NCI-H2107 (cell line): ENCODE data around the gene GPR4.
A peak's percentile ranks its signal among the peaks of the same experiment; 100 is the strongest.

Source experiments
- DNase-seq: peaks from one replicate; lab custom pipeline; 2025; lab: John Stamatoyannopoulos, UW

The GPR4 gene

DNA sequence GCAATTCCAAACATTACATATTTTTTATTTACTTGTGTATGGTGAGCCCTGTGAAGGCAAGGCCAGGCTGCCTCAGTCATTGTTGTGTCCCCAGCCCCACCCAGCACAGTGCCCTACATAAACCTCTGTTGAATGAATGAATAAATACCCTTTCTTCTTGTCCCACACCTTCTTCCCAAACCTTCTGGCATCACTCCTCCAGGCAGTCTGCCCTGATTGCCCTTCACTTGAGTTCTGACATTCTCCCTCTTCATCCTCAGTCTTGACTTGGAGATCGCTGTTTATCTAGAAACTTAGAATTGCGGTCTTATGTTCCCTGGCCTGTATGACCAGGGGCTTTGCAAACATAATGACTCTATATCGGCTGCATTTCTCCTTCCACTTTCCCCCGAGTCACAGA, 12.2 kb downstream of the GPR4 start:
- DNase-seq = no peak

GRCh38 chr19:45587873-45588272, 14.1 kb downstream of the GPR4 start:
- no peak for DNase-seq

DNA sequence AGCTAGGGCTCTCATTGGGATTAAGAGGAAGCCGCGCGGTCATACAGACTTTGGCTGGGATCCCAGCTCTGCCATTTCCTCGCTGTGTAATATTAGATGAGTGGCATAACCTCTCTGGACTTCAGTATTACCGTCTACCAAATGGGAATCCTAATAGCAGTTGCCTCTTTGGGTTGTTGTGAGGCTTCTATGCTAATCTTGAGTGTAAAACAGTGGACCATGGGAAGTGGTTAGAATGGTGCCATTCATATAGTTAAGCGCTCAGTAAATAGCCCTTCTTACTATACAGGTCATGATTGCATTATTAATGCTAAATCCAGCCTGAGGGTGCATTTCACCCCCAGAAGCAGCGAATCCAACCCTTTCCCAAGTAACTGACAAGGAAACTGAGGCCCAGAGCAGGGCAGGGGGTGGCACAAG, 16.8 kb downstream of the GPR4 start:
- no peak for DNase-seq

DNA sequence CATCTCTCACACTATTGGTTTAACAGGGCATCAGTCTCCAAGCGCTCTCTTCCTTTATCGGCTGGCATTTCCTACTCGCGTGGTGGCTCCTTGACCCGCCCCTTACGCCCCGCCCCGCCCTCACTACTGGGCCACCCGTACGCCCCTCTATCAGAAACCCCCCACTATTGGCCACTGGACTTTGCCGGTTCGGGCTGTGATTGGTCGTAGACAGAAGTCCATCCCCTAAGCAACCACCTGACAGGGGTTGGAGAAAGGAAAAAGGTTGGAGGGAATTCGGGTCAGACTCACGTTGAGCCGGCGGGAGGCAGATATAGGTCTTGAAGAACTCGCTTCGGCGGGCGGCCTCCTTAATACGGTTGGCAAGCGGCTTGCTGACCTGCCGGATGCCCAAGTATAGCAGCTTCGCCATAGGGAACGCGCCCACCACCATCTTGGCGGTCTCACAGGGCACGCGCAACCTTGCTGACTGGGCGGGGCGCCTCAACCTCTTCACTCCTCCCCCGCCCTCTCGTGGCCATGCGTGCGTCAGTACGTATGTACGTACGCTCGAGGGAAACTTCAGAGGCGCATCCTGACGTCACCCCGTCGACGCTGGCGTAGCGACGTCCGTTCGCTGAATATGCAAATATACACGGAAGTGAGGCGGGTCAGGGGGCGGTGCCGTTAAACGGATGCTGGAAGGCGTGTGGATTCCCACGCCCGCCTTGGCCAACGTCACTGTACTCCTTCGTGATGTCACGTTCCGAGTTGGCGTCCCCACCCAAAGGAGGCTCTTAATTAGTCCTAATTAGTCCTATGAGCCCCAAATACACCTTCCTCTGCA, 17.5 kb downstream of the GPR4 start, which contains the start of gene OPA3:
Gene OPA3 (minus strand): TSS at position 471 of the 826 bp plus-strand sequence. CDS start 38 bp downstream, at position 433.
- peak; percentile 98 for DNase-seq

GRCh38 chr19:45581576-45581975, 20.4 kb downstream of the GPR4 start:
- no peak for DNase-seq

DNA sequence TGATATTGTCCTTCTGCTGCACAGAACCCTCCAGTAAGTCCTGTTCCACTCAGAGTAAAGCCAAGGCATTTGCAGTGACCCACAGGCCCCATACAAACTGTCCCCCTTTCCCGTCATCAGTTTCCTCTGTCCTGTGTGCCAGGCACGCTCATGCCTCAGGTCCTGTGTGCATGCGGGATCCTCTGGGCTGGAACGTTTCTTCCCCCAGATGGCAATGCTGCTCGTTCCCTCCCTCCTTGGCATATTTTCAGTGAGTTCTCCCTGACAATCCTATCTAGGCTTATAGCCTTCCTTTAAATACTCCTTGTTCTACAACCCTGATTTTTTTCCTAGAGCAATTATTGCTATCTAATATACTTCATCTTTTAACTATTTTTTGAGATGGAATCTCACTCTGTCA, 23.2 kb downstream of the GPR4 start:
- DNase-seq = no peak

GRCh38 chr19:45577111-45577905, 24.7 kb downstream of the GPR4 start:
- no peak for DNase-seq

DNA sequence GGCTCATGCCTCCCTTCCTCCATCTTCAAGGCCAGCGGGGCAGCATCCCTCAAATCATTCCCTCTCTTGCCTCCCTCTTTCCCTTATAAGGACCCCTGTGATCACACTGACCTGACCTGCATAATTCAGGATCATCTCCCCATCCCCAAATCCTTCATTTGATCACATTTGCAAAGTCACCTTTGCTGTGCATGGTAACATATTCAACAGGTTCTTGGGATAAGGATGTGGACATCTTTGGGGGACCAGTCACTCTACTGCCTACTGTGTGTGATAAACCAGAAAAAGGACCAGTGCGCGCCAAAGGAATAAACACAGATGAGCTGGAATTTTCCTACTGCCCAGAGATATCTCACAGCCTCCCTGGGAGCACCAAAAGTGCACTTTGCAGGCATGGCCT, 25.3 kb downstream of the GPR4 start:
- no peak for DNase-seq

- DNase-seq = no peak
Observed at GRCh38 chr19:45575216-45575615, 26.8 kb downstream of the GPR4 start.

DNA sequence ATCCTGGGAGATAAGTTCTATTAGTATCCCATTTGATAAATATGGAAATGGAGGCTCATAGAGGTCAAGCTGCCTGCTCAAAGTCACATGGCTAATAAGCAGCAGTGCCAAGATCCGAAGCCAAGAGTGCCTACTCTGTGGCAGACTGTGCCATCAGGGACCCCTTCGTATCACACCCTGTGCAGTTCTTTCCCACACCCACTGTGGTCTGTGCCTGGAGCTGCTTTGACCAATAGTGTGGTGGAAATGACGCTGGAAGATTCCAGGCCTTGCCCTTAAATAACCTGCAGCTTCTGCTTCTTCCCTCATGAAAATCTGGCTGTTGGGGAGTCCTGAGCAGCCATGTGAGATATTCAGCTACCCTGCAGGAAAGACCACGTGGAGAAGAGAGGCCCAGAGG, 27.5 kb downstream of the GPR4 start:
- no peak for DNase-seq

- no peak for DNase-seq
Observed at GRCh38 chr19:45571457-45572220, 30.4 kb downstream of the GPR4 start.

- no peak for DNase-seq
Observed at GRCh38 chr19:45569619-45570421, 32.2 kb downstream of the GPR4 start.

DNA sequence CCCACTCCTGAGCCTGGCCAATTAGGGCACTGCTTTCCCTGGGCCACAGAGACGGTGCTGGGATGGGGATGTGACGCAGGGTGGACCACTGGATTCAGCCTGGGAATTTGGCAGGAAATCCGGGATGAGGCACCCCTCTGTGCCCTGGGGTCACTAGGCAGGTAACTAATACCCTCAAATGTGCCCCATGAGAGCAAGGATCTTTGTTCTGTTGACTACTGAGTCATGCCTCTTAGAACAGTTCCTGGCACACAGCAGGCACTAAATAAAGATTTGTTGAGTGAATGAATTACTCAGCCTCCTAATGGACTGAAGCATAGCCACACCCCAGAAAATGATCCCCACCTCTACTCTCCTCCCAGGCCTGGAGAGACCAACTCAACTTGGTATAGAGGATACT, 33.3 kb downstream of the GPR4 start:
- DNase-seq = no peak

- DNase-seq = no peak
Observed at GRCh38 chr19:45567609-45568008, 34.4 kb downstream of the GPR4 start.

GRCh38 chr19:45564131-45564780, 37.8 kb downstream of the GPR4 start:
- no peak for DNase-seq

DNA sequence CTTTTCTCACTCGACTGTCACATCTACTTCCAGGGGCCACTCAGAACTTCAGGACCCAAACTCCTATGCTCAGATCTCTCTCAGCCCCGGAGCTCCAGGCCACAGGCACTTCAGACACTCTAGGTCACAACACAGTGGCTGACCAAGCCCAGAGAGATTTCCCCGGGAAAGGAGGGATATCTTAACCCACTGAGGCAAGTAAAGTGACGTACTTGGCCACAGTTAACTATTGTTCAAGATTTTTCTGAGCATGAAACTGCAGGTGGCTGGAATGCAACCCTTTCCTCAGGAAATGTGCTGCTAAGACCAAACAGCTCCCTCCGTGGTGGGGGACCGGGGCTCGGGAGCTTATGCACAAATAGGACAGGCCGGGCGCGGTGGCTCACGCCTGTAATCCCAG, 41.3 kb downstream of the GPR4 start:
- no peak for DNase-seq

GRCh38 chr19:45560038-45560437, 42.0 kb downstream of the GPR4 start:
- DNase-seq = no peak

DNA sequence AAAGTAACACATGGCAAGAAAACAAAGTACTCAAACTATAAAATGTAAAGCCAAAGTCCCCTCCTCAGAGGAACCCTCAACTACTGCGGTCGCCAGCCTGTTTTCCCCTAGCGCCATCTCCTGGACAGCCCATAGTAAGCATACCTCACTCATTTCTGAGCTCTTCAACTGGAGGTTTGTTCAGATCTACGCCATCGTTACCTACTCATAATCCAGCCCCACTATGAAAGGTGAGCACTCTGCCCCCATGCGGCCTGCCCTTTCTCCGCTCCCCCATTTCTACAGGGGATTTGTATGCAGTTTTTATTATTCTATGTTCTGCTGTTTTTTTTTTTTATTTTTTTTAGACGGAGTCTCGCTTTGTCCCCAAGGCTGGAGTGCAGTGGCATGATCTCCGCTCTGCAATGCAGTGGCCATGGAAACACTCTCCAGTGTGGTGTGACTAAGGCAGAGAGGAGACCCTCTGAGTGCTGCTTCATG, 43.6 kb downstream of the GPR4 start:
- no peak for DNase-seq

DNA sequence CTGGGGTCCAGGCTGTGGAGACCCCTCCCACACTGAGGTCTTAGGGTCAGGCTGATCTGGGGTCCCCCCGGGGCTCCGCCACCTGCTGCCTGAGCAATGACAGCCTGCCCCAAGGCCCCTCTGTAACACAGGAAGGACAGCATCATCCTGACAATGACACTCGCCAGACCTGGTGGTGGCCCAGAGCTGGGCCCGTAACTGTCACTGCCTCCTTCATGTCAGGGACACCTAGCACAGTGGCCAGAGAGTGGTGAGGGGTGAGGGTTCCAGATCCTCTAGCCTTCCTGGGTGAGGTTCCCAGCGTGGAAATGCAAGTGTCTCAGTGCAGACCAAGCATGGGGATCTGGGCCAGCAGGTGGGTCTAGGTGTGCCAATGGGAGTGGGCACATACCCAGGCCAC, 45.2 kb downstream of the GPR4 start:
- DNase-seq = no peak

GRCh38 chr19:45554481-45554880, 47.5 kb downstream of the GPR4 start:
- no peak for DNase-seq

DNA sequence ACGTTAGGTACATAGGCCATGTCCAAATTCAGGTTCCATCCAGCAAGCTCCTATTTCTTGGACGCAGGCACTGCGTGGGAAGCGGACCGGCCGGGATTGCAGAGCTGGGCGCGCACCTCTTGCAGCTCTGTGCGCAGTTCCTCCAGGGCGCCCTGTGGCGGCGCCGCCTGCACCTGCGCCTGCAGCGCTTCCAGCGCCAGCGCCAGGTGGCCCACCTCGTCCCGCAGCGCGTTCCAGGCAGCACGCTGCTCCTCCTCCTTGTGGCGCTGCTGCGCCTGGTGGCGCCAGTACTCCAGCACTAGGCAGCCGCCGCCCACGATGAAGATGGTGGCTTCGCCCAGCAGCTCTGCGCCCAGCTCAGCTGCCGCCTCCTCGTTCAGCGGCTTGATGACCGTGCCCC, 48.5 kb downstream of the GPR4 start:
- DNase-seq = peak; percentile 80
